ENCODE measurements around the gene NCAM2. TPM values are rescaled to one million over a fixed set of nuclear protein-coding genes. Genes with fewer than 3 reads are reported as not detected.
"Not testable (repeated sequence)": the region's sequence is repeated elsewhere in the genome, so short reads cannot be mapped to it uniquely, and the experiment has no call there.

Gene NCAM2
- total and polyA plus RNA-seq, 5 donors = 0.97 to 9.7 (median 8.2) TPM

DNA sequence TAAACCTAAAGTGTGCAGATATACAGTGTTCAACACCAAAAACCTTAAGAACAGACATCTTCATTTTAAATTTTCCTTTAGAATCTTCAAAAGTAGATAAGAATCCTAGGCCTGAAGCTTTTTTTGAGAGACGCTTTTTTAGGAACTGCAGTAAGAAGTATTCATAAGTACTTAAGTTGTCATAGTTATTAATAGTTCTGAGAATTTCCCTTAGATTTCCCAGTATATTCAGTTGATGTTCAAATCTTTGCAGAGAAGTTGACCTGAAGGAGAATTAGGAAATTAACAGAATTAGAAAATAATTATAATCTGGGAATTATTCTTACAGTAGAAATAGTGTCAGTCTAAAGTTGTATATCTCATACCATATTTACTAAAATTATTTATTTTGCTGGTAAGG, 150.3 kb downstream of the NCAM2 start:
- ATAC-seq = no peak

DNA sequence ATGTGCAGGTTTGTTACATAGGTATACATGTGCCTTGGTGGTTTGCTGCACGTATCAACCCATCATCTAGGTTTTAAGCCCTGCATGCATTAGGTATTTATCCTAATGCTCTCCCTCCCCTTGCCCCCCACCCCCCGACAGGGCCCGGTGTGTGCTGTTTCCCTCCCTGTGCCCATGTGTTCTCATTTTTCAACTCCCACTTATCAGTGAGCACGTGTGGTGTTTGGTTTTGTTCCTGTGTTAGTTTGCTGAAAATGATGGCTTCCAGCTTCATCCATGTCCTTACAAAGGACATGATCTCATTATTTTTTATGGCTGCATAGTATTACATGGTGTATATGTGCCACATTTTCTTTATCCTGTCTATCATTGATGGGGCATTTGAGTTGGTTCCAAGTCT, 151.2 kb downstream of the NCAM2 start:
- ATAC-seq; H3K27ac ChIP-seq (ENCODE audit: low read length); DNase-seq; H3K4me1 ChIP-seq (ENCODE audit: control insufficient read depth, insufficient read depth, low read length); H3K4me3 ChIP-seq (ENCODE audit: low read length); H3K9me3 ChIP-seq (ENCODE audit: control insufficient read depth, low read length); intact Hi-C loops (cut with DNase I); H3K27me3 ChIP-seq (ENCODE audit: control insufficient read depth, insufficient read depth): not testable (repeated sequence)
- WGBS = 70% methylated on average over 4 of the region's 4 CpGs

More for the DNA sequence above, 150.3 kb downstream of the NCAM2 start:
- intact Hi-C loops (cut with DNase I) = no loop called here
- no peaks in the 10 kb centered on the region for H3K27me3 ChIP-seq (ENCODE audit: control insufficient read depth, insufficient read depth)
- no peak overlapping the region for H3K4me3 ChIP-seq (ENCODE audit: low read length)
- H3K4me1 ChIP-seq (ENCODE audit: control insufficient read depth, insufficient read depth, low read length) = no peaks in the 10 kb centered on the region
- H3K9me3 ChIP-seq (ENCODE audit: control insufficient read depth, low read length) = no peaks in the 10 kb centered on the region
- no peak overlapping the region for H3K27ac ChIP-seq (ENCODE audit: low read length)
- WGBS = 71% methylated on average over 1 of the region's 1 CpG
- no peak for DNase-seq

DNA sequence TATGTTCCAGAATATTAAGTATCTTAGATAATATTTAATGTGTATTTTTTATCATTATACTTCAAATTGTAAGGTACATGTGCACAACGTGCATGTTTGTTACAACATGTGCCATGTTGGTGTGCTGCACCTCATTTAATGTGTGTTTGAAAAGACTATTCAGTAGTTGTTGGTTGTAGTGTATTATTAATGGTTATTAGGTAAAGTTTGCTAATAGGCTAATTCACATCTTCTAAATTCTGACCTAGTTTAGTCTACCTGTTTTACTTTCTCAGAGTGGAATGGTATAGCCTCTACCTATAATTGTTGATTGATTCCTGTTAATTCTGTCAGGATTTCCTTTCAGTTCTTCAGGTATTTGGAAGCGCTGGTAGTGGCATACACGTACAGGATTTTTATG, 153.0 kb downstream of the NCAM2 start:
- no peaks in the 10 kb centered on the region for H3K27me3 ChIP-seq (ENCODE audit: control insufficient read depth, insufficient read depth)
- intact Hi-C loops (cut with DNase I) = no loop called here
- ATAC-seq (no peak), DNase-seq (no peak)
- H3K4me1 ChIP-seq (ENCODE audit: control insufficient read depth, insufficient read depth, low read length) = no peaks in the 10 kb centered on the region
- WGBS = 72% methylated on average over 3 of the region's 3 CpGs
- H3K9me3 ChIP-seq (ENCODE audit: control insufficient read depth, low read length) = no peaks in the 10 kb centered on the region
- H3K27ac ChIP-seq (ENCODE audit: low read length) = no peak overlapping the region
- no peak overlapping the region for H3K4me3 ChIP-seq (ENCODE audit: low read length)

DNA sequence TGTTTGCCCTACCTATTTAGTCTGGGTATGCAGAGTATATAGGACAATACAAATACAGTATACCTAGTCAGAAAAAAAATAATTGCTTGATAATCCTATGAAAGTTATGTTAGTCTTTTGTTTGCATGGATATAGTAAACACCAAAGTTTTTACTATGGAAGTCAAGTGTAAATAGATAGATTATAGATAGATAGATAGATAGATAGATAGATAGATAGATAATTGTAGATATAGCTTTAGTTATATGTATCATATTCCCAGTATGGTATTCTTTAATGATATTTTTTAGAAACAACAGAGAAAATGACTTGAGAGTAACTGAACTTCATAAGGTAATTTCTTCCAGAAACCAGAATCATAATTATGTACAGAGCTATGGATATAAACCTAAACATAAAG, 158.2 kb downstream of the NCAM2 start:
- DNase-seq = no peak
- H3K9me3 ChIP-seq (ENCODE audit: control insufficient read depth, low read length) = no peaks in the 10 kb centered on the region

DNA sequence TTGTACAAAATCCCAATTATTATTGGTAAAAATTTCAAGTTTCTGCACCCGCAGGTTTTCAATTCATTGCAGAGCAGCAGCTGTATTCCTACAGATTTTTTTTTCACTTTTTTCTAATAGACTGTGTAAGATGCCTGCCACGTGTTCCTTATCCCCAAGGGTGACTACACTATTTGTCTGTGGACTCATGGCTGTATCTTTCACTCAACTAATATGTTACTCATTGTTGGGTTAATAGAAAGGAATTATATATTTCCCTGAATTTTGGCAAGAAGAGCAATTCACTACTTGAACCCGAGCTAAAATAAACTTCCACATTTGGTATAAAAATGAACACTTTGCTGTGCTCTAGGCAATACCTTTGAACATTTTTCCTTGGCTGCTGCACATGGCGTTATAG, 158.7 kb downstream of the NCAM2 start:
- no peaks in the 10 kb centered on the region for H3K27me3 ChIP-seq (ENCODE audit: control insufficient read depth, insufficient read depth)
- ATAC-seq = no peak
- no peaks in the 10 kb centered on the region for H3K4me1 ChIP-seq (ENCODE audit: control insufficient read depth, insufficient read depth, low read length)
- intact Hi-C loops (cut with DNase I) = no loop called here
- no peaks in the 10 kb centered on the region for H3K9me3 ChIP-seq (ENCODE audit: control insufficient read depth, low read length)
- no peak overlapping the region for H3K4me3 ChIP-seq (ENCODE audit: low read length)
- no peak for DNase-seq
- no peak overlapping the region for H3K27ac ChIP-seq (ENCODE audit: low read length)
- 56% methylated on average over 4 of the region's 4 CpGs for WGBS

More for the DNA sequence above, 158.2 kb downstream of the NCAM2 start:
- no peak for ATAC-seq
- no peak overlapping the region for H3K27ac ChIP-seq (ENCODE audit: low read length)
- no peaks in the 10 kb centered on the region for H3K27me3 ChIP-seq (ENCODE audit: control insufficient read depth, insufficient read depth)
- H3K4me3 ChIP-seq (ENCODE audit: low read length) = no peak overlapping the region
- no peaks in the 10 kb centered on the region for H3K4me1 ChIP-seq (ENCODE audit: control insufficient read depth, insufficient read depth, low read length)
- intact Hi-C loops (cut with DNase I) = no loop called here

DNA sequence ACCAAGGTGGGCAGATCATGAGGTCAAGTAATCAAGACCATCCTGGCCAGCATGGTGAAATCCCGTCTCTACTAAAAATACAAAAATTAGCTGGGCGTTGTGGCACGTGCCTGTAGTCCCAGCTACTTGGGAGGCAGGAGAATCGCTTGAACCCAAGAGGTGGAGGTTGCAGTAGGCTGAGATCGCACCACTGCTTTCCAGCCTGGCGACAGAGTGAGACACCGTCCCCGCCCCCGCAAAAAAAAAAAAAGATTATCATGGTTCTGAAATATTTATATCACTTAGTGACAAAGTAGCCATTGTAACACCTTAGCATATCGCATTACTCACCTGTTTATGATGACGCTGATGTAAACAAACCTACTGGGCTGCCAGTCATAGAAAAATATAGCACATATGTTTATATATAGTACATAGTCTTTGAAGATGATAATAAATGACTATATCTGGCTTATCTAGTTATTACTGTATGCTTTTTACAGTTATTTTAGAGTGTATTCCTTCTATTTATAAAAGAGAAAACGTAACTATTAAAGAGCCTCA, 160.2 kb downstream of the NCAM2 start:
- intact Hi-C loops (cut with DNase I) = no loop called here
- no peak for DNase-seq
- H3K27me3 ChIP-seq (ENCODE audit: control insufficient read depth, insufficient read depth) = no peaks in the 10 kb centered on the region
- no peak for ATAC-seq
- no peaks in the 10 kb centered on the region for H3K4me1 ChIP-seq (ENCODE audit: control insufficient read depth, insufficient read depth, low read length)
- WGBS = 89% methylated on average over 12 of the region's 12 CpGs
- H3K9me3 ChIP-seq (ENCODE audit: control insufficient read depth, low read length) = no peaks in the 10 kb centered on the region
- no peak overlapping the region for H3K4me3 ChIP-seq (ENCODE audit: low read length)
- H3K27ac ChIP-seq (ENCODE audit: low read length) = no peak overlapping the region

DNA sequence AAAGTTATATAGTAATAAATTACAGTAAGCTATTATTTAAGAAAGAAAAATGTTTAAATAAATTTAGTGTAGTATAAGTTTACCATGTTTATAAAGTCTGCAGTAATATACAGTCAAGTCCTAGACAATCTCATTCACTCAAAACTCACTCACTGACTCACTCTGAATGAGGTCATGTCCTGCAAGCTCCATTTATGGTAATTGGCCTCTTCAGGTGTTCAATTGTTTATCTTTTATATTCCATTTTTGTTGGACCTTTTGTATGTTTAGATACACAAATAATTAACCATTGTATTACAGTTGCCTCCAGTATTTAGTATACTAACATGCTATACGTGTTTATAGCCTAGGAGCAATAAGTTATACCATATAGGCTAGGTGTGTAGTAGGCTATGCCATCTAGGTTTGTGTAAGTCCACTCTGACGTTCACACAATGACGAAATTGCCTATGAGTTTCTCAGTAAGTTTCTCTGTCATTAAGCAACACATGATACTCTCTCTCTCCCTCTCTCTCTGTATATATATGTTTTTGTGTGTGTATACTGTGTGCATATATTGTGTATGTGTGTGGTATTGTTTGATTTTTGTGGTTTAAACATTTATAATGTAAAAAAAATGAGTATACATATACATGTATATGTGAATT, 161.2 kb downstream of the NCAM2 start:
- no peak overlapping the region for H3K4me3 ChIP-seq (ENCODE audit: low read length)
- H3K27ac ChIP-seq (ENCODE audit: low read length) = no peak overlapping the region
- no peak for DNase-seq
- ATAC-seq = no peak
- no peaks in the 10 kb centered on the region for H3K9me3 ChIP-seq (ENCODE audit: control insufficient read depth, low read length)
- no peaks in the 10 kb centered on the region for H3K27me3 ChIP-seq (ENCODE audit: control insufficient read depth, insufficient read depth)
- H3K4me1 ChIP-seq (ENCODE audit: control insufficient read depth, insufficient read depth, low read length) = no peaks in the 10 kb centered on the region
- intact Hi-C loops (cut with DNase I) = no loop called here
- 80% methylated on average over 3 of the region's 3 CpGs for WGBS

DNA sequence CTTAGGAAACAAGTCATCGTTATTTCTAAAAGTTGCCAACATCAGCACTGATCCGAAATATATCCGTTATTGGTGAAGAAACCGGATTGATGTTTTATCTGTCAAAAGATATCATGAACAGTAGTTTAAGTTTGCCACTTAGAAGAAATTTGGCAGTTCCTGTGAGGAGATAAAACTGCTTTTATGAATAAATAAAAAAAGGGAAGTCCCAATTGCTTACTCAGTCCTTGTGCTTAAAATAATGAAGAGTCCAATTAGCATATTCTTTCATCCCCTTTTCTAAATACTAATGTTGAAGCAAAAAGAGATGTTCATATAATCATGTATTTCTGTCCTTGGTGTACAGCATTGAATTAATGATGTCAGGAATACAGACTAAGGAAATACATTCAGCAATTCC, 164.6 kb downstream of the NCAM2 start:
- H3K27me3 ChIP-seq (ENCODE audit: control insufficient read depth, insufficient read depth) = no peaks in the 10 kb centered on the region
- intact Hi-C loops (cut with DNase I) = no loop called here
- no peak for ATAC-seq
- H3K9me3 ChIP-seq (ENCODE audit: control insufficient read depth, low read length) = no peaks in the 10 kb centered on the region
- WGBS = 44% methylated on average over 4 of the region's 4 CpGs
- no peak overlapping the region for H3K27ac ChIP-seq (ENCODE audit: low read length)
- peaks cover 2% of the 10 kb centered on the region for H3K4me1 ChIP-seq (ENCODE audit: control insufficient read depth, insufficient read depth, low read length)
- DNase-seq = no peak
- H3K4me3 ChIP-seq (ENCODE audit: low read length) = no peak overlapping the region

DNA sequence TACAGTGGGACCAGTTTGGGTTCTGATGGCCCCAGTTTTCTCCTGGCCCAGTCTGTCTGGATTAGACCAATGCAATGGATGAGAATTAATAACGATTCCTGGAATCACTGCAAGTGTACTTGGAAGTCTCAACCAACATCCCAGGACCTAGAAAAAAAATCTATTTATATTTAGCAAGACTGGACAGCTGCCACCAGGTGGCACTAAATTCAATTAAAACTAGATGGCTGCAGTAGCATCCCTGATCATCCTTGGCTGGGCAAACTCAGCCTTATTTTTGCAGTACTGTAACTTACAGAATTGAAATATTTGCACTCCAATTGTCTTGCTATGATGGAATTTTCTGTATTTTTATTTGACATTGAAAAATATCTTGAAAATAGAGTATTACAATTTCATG, 165.7 kb downstream of the NCAM2 start:
- intact Hi-C loops (cut with DNase I) = no loop called here
- no peak overlapping the region for H3K27ac ChIP-seq (ENCODE audit: low read length)
- H3K4me3 ChIP-seq (ENCODE audit: low read length) = no peak overlapping the region
- no peaks in the 10 kb centered on the region for H3K27me3 ChIP-seq (ENCODE audit: control insufficient read depth, insufficient read depth)
- no peaks in the 10 kb centered on the region for H3K9me3 ChIP-seq (ENCODE audit: control insufficient read depth, low read length)
- DNase-seq = peak in 2 of 3 donors; percentile 29 to 47
- ATAC-seq = no peak
- 20% methylated on average over 1 of the region's 1 CpG for WGBS
- peaks cover 2% of the 10 kb centered on the region for H3K4me1 ChIP-seq (ENCODE audit: control insufficient read depth, insufficient read depth, low read length)

DNA sequence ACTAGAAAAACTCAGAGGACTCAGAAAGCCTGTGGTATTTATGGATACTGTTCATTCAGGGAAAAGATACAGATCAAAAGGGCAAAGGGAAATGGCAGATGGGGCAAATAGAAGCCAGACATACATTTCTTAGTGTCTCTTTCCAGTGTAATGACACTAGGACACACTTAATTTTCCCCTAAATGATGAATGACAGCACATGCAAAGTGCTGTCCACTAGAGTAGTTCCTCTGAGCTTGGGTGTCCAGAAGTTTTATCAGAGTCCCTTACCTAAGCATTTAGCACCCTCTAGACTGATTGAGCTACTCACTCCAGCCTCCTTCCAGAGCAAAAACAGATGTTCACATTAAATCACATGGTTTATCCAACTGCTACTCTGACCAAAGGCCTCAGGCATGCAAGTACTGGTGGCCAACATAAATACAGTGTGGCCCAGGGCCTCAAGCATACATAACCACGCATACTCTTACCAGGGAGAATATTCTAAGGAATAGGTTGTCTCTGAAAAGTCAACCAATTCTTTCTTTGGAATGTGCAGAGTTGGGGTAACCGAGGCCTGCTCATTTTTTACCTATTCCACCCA, 166.9 kb downstream of the NCAM2 start:
- intact Hi-C loops (cut with DNase I) = no loop called here
- ATAC-seq (peak; percentile 77 to 86), DNase-seq (peak; percentile 14 to 43 (median 19))
- 59% methylated on average over 2 of the region's 2 CpGs for WGBS
- peaks cover 2% of the 10 kb centered on the region for H3K4me1 ChIP-seq (ENCODE audit: control insufficient read depth, insufficient read depth, low read length)
- no peaks in the 10 kb centered on the region for H3K9me3 ChIP-seq (ENCODE audit: control insufficient read depth, low read length)
- no peak overlapping the region for H3K27ac ChIP-seq (ENCODE audit: low read length)
- H3K27me3 ChIP-seq (ENCODE audit: control insufficient read depth, insufficient read depth) = no peaks in the 10 kb centered on the region
- no peak overlapping the region for H3K4me3 ChIP-seq (ENCODE audit: low read length)

DNA sequence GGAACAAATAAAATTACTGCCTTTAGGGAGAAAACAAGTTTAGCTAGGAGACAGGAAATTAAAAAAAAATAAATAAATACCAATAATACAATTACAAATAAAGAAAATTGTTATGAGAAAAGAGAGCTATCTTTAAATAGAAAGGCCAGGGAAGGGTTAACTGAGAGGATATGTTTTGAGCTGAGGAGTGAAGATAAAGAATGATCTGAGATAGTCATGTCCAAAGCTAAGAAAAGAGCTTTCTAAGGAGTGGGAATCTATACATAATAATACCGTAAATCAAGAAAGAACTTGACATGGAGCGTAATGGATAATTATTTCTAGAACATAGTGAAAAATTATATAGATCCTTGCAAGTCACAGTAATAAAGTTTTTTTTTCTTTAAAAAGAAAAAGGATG, 176.5 kb downstream of the NCAM2 start:
- intact Hi-C loops (cut with DNase I) = no loop called here
- H3K27me3 ChIP-seq (ENCODE audit: control insufficient read depth, insufficient read depth) = no peaks in the 10 kb centered on the region
- H3K4me1 ChIP-seq (ENCODE audit: control insufficient read depth, insufficient read depth, low read length) = no peaks in the 10 kb centered on the region
- no peak overlapping the region for H3K4me3 ChIP-seq (ENCODE audit: low read length)
- no peaks in the 10 kb centered on the region for H3K9me3 ChIP-seq (ENCODE audit: control insufficient read depth, low read length)
- H3K27ac ChIP-seq (ENCODE audit: low read length) = no peak overlapping the region
- ATAC-seq (no peak), DNase-seq (no peak)
- WGBS = 79% methylated on average over 2 of the region's 2 CpGs

All from right cardiac atrium (tissue), 5 donors.